Stimulated activated CD4-positive, alpha-beta T cell treated with anti-CD3 and anti-CD28 coated beads, TNF-alpha, amount 100 ng/mL, for 24 hours (primary cell): ENCODE measurements around the gene SLC7A9.

Experiments
- DNase-seq, 3 experiments: peaks; one replicate each; pipeline ENCODE4 v3.0.0-alpha.2; 2020; ENCODE audit warnings: low read depth in 3 of 3

The SLC7A9 gene

GRCh38 chr19:32869369-32869965 is at the start of gene SLC7A9:
Gene SLC7A9, minus strand, starts transcription at chr19:32869767. Its CDS starts 1,233 bp downstream, at chr19:32868534.
- no peak for DNase-seq

- no peak for DNase-seq
Observed at GRCh38 chr19:32919365-32919764, 49.8 kb upstream of the SLC7A9 start.

GRCh38 chr19:32917616-32917996 is 48.0 kb upstream of the SLC7A9 start:
- DNase-seq: no peak

- no peak for DNase-seq
Observed at GRCh38 chr19:32916969-32917615, 47.5 kb upstream of the SLC7A9 start.

GRCh38 chr19:32914879-32915660 is 45.5 kb upstream of the SLC7A9 start:
- no peak for DNase-seq

GRCh38 chr19:32911467-32911866 is 41.9 kb upstream of the SLC7A9 start:
- DNase-seq: no peak

GRCh38 chr19:32910874-32911273 is 41.3 kb upstream of the SLC7A9 start:
- DNase-seq: no peak

- no peak for DNase-seq
Observed at GRCh38 chr19:32910094-32910493, 40.5 kb upstream of the SLC7A9 start.

GRCh38 chr19:32909257-32909656 is 39.7 kb upstream of the SLC7A9 start:
- no peak for DNase-seq

- no peak for DNase-seq
Observed at GRCh38 chr19:32908641-32909190, 39.1 kb upstream of the SLC7A9 start.

- no peak for DNase-seq
Observed at GRCh38 chr19:32902448-32902847, 32.9 kb upstream of the SLC7A9 start.

GRCh38 chr19:32901504-32902161 is 32.1 kb upstream of the SLC7A9 start:
- no peak for DNase-seq

- no peak for DNase-seq
Observed at GRCh38 chr19:32896516-32897214, 27.1 kb upstream of the SLC7A9 start.

- DNase-seq: no peak
Observed at GRCh38 chr19:32895384-32895783, 25.8 kb upstream of the SLC7A9 start.

- DNase-seq: no peak
Observed at GRCh38 chr19:32891609-32892008, 22.0 kb upstream of the SLC7A9 start.

- DNase-seq: no peak
Observed at GRCh38 chr19:32890841-32891240, 21.3 kb upstream of the SLC7A9 start.

GRCh38 chr19:32890326-32890725 is 20.8 kb upstream of the SLC7A9 start:
- DNase-seq: no peak

- no peak for DNase-seq
Observed at GRCh38 chr19:32889137-32889934, 19.8 kb upstream of the SLC7A9 start.

GRCh38 chr19:32887572-32888215 is 18.1 kb upstream of the SLC7A9 start:
- no peak for DNase-seq

- DNase-seq: no peak
Observed at GRCh38 chr19:32886241-32886640, 16.7 kb upstream of the SLC7A9 start.
